Vagina (tissue), 2 donors: Measurements from ENCODE around the gene HDC.

Experiments used
- POLR2AphosphoS5 ChIP-seq, 2 donors: sonication (generic); formaldehyde crosslinking; IDR thresholded peaks; one replicate each; pipeline ENCODE4 v1.9.0; 2017; ENCODE audit warnings: antibody characterized with exemption in 2 of 2, mild to moderate bottlenecking in 2 of 2, low read depth in 1 of 2; ENCODE audit not compliant: insufficient read depth in 1 of 2
- TF ChIP-seq, protein P1 (sequence below), 3 experiments: fragments of 450-650 bp in 2 of 3; fragments of 200-600 bp in 1 of 3; sonication (generic) in 1 of 3; IDR thresholded peaks; one replicate each; pipeline ENCODE4 v1.5.1; 2017 to 2019; ENCODE audit warnings: antibody characterized with exemption in 3 of 3, mild to moderate bottlenecking in 2 of 3, moderate library complexity in 2 of 3

DNA sequence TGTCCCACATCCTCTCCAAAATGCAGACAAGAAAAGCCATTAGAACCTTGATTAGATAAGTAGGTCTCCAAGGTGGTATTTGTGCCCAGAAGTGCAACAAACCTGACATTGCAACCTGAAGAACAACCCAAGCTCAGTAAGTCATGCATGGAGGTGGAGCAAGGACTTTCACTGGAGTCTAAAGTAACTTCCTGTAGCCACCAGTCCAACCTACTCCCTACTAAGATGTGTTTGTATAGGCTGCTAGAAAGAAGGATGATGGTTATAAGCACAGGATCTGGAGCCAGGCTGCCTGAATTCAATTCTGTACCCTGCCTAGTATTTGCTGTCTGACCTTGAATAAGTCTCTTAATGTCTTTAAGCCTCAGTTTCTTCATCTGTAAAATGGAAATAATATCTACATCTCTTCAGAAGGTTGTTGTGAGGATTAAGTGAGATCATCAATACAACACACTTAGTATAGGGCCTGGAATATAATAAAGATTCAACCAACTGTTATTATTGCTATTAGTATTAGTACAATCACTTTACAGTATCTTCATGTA is 32.3 kb downstream of the HDC start:
- TF ChIP-seq POLR2AphosphoS5 (IDR thresholded peaks at IDR 0.05; ENCODE audit: insufficient read depth in 1 of 2, low read depth in 1 of 2) = no peak
- TF ChIP-seq, protein P1, sequence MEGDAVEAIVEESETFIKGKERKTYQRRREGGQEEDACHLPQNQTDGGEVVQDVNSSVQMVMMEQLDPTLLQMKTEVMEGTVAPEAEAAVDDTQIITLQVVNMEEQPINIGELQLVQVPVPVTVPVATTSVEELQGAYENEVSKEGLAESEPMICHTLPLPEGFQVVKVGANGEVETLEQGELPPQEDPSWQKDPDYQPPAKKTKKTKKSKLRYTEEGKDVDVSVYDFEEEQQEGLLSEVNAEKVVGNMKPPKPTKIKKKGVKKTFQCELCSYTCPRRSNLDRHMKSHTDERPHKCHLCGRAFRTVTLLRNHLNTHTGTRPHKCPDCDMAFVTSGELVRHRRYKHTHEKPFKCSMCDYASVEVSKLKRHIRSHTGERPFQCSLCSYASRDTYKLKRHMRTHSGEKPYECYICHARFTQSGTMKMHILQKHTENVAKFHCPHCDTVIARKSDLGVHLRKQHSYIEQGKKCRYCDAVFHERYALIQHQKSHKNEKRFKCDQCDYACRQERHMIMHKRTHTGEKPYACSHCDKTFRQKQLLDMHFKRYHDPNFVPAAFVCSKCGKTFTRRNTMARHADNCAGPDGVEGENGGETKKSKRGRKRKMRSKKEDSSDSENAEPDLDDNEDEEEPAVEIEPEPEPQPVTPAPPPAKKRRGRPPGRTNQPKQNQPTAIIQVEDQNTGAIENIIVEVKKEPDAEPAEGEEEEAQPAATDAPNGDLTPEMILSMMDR (IDR thresholded peaks at IDR 0.05) = no peak
